ENCODE measurements around the gene AKR1C1. TPM values are rescaled to one million over a fixed set of nuclear protein-coding genes. Genes with fewer than 3 reads are reported as not detected.

Gene AKR1C1
- total RNA-seq, 1 experiment from 2014 or later: 1.9 TPM

DNA sequence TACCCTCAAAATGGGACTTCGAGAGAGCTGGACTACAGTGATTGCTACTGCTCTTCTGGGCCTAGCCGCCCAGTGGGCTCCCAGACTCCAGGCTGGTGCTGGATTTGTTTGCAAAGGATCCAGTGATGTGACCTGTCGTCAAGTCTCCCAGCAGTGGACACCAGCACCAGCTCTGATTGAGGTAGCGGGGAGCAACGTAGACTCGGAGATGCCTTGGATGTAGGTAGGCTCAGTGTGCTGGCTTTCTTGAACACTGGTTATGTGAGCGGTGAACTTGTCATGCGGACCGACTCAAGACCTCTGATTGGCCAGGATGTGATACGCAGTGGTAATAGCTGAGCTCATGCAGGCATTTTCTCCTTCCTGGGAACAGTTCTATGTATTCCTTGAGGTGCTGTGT, 21.0 kb downstream of the AKR1C1 start:
- Mint-ChIP-seq H3K4me3 (no peak overlapping the region), H3K4me1 (peaks cover 10% of the 10 kb centered on the region in 2 experiments), H3K9me3 (peaks cover 10 to 47% of the 10 kb centered on the region in 2 experiments), H3K27me3 (ENCODE audit: low read depth) (no peaks in the 10 kb centered on the region; the same call in 1 of the 2 replicates), H3K27ac (no peak overlapping the region), H3K36me3 (ENCODE audit: insufficient read depth in 1 of 3, low read depth in 3 of 3) (no peaks in the 10 kb centered on the region)
- Histone ChIP-seq H3K4ac (ENCODE audit: low read depth, low read length) (no peak overlapping the region), H4K8ac (replicated peaks; ENCODE audit: insufficient read length, low read depth, low read length) (no peak overlapping the region), H3K18ac (ENCODE audit: insufficient read length, low read depth, low read length) (no peak overlapping the region), H3K23ac (ENCODE audit: insufficient read length, low read depth, low read length) (no peak overlapping the region), H3K56ac (ENCODE audit: insufficient read length, low read depth, low read length) (no peak overlapping the region), H4K91ac (ENCODE audit: insufficient read length, low read depth, low read length) (no peak overlapping the region), H3K27ac (ENCODE audit: insufficient read length, low read depth, low read length) (no peak overlapping the region), H3K79me2 (ENCODE audit: insufficient read depth, low read length) (no peaks in the 10 kb centered on the region), H3K9ac (ENCODE audit: extremely low read depth, insufficient read length, low read length) (no peak overlapping the region), H2BK12ac (ENCODE audit: insufficient read length, low read depth, low read length) (no peak overlapping the region), H3K23me2 (ENCODE audit: insufficient read length, low read depth, low read length, poor library complexity, severe bottlenecking) (no peaks in the 10 kb centered on the region), H2BK5ac (ENCODE audit: insufficient read length, low read length) (no peak overlapping the region), H3T11ph (ENCODE audit: low read length) (no peak overlapping the region), H4K5ac (ENCODE audit: insufficient read length, low read depth, low read length) (no peak overlapping the region), H3K9me3 (ENCODE audit: control insufficient read depth, low read depth, low read length) (no peaks in the 10 kb centered on the region), H3K4me1 (ENCODE audit: insufficient read depth, low read length) (no peaks in the 10 kb centered on the region; the same call in 1 of the 2 replicates), H4K20me1 (ENCODE audit: control insufficient read depth, insufficient read depth, insufficient read length) (no peaks in the 10 kb centered on the region), H2BK15ac (ENCODE audit: low read depth, low read length) (no peak overlapping the region), H2AFZ (ENCODE audit: low read length) (no peak overlapping the region), H3K27me3 (ENCODE audit: insufficient read depth, low read length) (no peaks in the 10 kb centered on the region), H3K4me2 (ENCODE audit: insufficient read depth, insufficient read length, low read length) (no peak overlapping the region), H3K14ac (ENCODE audit: insufficient read depth, low read length) (no peak overlapping the region), H3K79me1 (ENCODE audit: insufficient read depth, low read depth, low read length, poor library complexity, severe bottlenecking) (no peaks in the 10 kb centered on the region), H2BK120ac (ENCODE audit: low read depth, low read length, poor library complexity, severe bottlenecking) (no peak overlapping the region), H2BK20ac (ENCODE audit: low read depth, low read length, poor library complexity, severe bottlenecking) (no peak overlapping the region), H2AK5ac (ENCODE audit: insufficient read length, low read length) (no peak overlapping the region)
- no peak for DNase-seq
- TF ChIP-seq CTCF (conservative IDR thresholded peaks at IDR 0.05): no peak
- no CpG with 5 or more reads among the region's 10 CpGs for WGBS (ENCODE audit: extremely low coverage, insufficient read length, low lambda C conversion rate)

Data from H9 (cell line).